SKM-1 treated with dmso at 0.1 percent for 144 hours (cell line): Measurements from ENCODE around the gene CYCS.

ENCODE experiments used
- DNase-seq: peaks from one replicate; lab custom pipeline; 2025; ENCODE audit not compliant: unreplicated experiment; lab: John Stamatoyannopoulos, UW

Gene CYCS

GRCh38 chr7:25125137-25125946, at the start of gene CYCS:
Gene CYCS, minus strand, starts transcription at chr7:25125260. Its CDS starts 1,141 bp downstream, at chr7:25124119.
- peak; percentile 99 for DNase-seq

GRCh38 chr7:25173184-25173583, 48.1 kb upstream of the CYCS start:
- no peak for DNase-seq

- no peak for DNase-seq
Measured at GRCh38 chr7:25171516-25171915, 46.5 kb upstream of the CYCS start.

GRCh38 chr7:25171071-25171470, 46.0 kb upstream of the CYCS start:
- DNase-seq: no peak

GRCh38 chr7:25169683-25170082, 44.6 kb upstream of the CYCS start:
- no peak for DNase-seq

- no peak for DNase-seq
Measured at GRCh38 chr7:25168145-25168544, 43.1 kb upstream of the CYCS start.

GRCh38 chr7:25167262-25167843, 42.3 kb upstream of the CYCS start:
- no peak for DNase-seq

- peak; percentile 43 for DNase-seq
Measured at GRCh38 chr7:25159983-25160596, 35.0 kb upstream of the CYCS start.

GRCh38 chr7:25158966-25159365, 33.9 kb upstream of the CYCS start:
- no peak for DNase-seq

- DNase-seq: no peak
Measured at GRCh38 chr7:25151773-25152172, 26.7 kb upstream of the CYCS start.

- DNase-seq: no peak
Measured at GRCh38 chr7:25149836-25150235, 24.8 kb upstream of the CYCS start.

GRCh38 chr7:25148772-25149575, 23.9 kb upstream of the CYCS start:
- DNase-seq: no peak

GRCh38 chr7:25143763-25144162, 18.7 kb upstream of the CYCS start:
- DNase-seq: no peak

GRCh38 chr7:25139536-25139935, 14.5 kb upstream of the CYCS start:
- no peak for DNase-seq

GRCh38 chr7:25134358-25135010, 9.4 kb upstream of the CYCS start:
- DNase-seq: no peak

GRCh38 chr7:25132430-25132829, 7.4 kb upstream of the CYCS start:
- peak; percentile 26 for DNase-seq

- no peak for DNase-seq
Measured at GRCh38 chr7:25126751-25127150, 1.7 kb upstream of the CYCS start.

GRCh38 chr7:25124465-25125136, 459 bp downstream of the CYCS start:
- DNase-seq: no peak

- DNase-seq: no peak
Measured at GRCh38 chr7:25122373-25122772, 2.7 kb downstream of the CYCS start.

GRCh38 chr7:25121599-25121998, 3.5 kb downstream of the CYCS start:
- DNase-seq: no peak
